Superior temporal gyrus (tissue), 1 donor: ENCODE data around the gene SLC25A53.
"Not testable (repeated sequence)": the region's sequence is repeated elsewhere in the genome, so short reads cannot be mapped to it uniquely, and the experiment has no call there.

Source experiments
- DNase-seq: peaks from one replicate; pipeline ENCODE4 v3.0.0-alpha.2; 2016; ENCODE audit errors: extremely low spot score

The SLC25A53 gene

DNA sequence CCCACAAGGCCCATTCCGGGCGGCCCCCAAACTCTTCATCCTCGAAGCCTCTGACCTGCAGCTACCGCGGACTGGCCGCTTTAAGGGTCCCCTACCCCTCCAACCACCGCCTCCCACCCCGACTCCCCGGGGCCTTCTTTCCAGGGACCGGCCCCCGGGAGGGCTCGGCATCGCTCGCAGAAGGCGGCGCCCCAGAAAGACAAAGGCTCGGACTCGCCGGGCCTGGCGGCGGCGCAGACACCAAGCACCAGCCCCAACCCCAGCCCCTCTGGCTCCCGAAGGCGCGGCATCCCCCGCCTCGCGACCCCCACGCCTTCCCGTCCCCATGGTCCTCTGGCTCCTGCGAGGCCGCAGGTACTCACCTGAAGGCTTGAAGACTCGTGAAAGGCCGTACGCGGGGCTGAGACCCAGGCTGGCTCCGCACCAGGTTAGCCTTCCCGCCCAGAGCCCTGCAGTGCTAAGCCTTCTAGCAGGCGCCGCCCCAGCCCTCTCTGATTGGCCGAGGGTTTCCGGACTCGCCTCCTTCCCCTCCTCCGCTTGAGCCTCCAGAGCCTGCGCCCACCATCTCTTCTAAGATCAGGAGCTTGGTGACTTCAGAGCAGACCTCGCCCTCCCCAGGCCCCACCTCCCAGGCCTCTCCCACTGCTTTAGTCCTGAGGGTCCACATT is 80.9 kb downstream of the SLC25A53 start, which contains the start of gene TMSB15C:
Gene TMSB15C (minus strand): TSS at position 459 of the 668 bp plus-strand sequence.
- not testable (repeated sequence) for DNase-seq

DNA sequence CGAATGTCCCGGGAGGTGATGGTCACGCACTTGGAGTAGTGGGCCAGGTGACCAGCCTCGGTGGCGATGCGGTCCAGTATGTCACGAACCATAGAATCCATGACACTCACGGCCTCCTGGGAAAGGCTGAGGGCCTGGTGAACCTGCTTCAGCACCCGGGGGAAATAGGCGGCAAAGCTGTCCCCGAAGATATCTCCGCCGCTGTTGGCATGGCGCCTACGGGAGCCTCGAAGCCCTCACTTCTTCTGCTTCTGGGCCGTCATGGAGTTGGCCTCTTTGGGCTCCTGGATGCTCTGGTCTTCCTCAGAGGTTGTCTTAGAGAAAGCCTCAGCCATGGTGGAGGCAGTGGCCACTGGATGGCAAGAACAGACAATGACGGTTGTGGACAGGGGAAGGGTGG is 94.2 kb downstream of the SLC25A53 start:
- DNase-seq = not testable (repeated sequence)

- DNase-seq = not testable (repeated sequence)
Measured at GRCh38 chrX:104054956-104055355, 101.9 kb downstream of the SLC25A53 start.
